Measurements from ENCODE around the gene TP53TG3E. TPM values are rescaled to one million over a fixed set of nuclear protein-coding genes. Genes with fewer than 3 reads are reported as not detected.

Gene TP53TG3E
- total RNA-seq: not detected in 2 replicates

GRCh38 chr16:33304006-33304405, at the start of gene TP53TG3E:
TP53TG3E (plus strand) TSS chr16:33304306; CDS start chr16:33304374, 68 bp downstream.

Other genes starting within 250 kb of the TP53TG3E start
- gene TP53TG3C, start 110.1 kb upstream of the TP53TG3E start, total RNA-seq: not detected in 2 replicates
- not detected in 2 replicates for gene TP53TG3B, start 56.5 kb downstream of the TP53TG3E start, total RNA-seq
- not detected in 2 replicates for gene TP53TG3F, start 155.3 kb downstream of the TP53TG3E start, total RNA-seq